GM20431 (cell line): Measurements from ENCODE around the gene UBB.

Experiments
- in situ Hi-C: fragments of 300-500 bp; cut with MseI, MboI; formaldehyde crosslinking; loops from one replicate; pipeline ENCODE4 v1.15.0; 2020; ENCODE audit warnings: low sequenced_read_pairs; ENCODE audit not compliant: unreplicated experiment

Gene UBB

DNA sequence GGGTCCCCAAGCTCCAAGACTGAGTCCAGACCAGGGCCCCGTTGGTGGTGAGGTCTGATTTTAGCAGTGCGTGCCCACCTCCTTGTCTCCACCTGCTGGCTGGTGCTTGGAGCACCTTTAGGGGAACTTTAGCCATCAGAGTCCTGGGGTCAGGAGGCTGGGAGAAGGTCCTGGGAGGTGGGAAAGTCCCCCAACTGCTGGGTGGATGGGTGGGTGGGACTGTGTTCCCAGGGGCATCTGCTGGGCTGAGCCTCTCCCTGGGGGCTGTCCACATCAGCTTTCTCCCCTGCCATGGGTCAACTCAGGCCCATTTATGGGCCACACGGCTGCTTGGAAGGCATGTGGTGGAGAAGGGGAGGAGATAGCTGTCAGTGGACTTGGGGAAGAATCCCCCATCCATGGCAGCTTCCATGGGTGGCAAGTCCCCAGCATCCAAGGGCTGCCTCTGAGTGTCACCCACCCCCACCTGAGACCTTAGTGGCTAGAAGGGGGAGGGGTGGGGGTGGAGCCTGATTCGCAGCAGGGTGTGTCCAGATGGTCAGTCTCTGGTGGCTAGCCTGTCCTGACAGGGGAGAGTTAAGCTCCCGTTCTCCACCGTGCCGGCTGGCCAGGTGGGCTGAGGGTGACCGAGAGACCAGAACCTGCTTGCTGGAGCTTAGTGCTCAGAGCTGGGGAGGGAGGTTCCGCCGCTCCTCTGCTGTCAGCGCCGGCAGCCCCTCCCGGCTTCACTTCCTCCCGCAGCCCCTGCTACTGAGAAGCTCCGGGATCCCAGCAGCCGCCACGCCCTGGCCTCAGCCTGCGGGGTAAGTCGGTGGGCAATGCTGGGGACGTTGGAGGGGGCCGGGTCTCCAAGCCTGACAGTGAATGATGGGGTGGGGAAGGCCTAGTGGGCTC lies 34.4 kb downstream of the UBB start, which contains the start of gene TRPV2:
Gene TRPV2 (plus strand): TSS at position 541 of the 894 bp plus-strand sequence. CDS start 2,098 bp downstream, outside the sequence.
- in situ Hi-C loops, result loop anchor here (10.0 kb wide), 1 partner anchor 50 kb away; no protein-coding TSS in a partner anchor

GRCh38 chr17:16417399-16417798 lies 36.5 kb downstream of the UBB start:
- in situ Hi-C loops, result loop anchor here (10.0 kb wide), 1 partner anchor 53 kb away; no protein-coding TSS in a partner anchor

DNA sequence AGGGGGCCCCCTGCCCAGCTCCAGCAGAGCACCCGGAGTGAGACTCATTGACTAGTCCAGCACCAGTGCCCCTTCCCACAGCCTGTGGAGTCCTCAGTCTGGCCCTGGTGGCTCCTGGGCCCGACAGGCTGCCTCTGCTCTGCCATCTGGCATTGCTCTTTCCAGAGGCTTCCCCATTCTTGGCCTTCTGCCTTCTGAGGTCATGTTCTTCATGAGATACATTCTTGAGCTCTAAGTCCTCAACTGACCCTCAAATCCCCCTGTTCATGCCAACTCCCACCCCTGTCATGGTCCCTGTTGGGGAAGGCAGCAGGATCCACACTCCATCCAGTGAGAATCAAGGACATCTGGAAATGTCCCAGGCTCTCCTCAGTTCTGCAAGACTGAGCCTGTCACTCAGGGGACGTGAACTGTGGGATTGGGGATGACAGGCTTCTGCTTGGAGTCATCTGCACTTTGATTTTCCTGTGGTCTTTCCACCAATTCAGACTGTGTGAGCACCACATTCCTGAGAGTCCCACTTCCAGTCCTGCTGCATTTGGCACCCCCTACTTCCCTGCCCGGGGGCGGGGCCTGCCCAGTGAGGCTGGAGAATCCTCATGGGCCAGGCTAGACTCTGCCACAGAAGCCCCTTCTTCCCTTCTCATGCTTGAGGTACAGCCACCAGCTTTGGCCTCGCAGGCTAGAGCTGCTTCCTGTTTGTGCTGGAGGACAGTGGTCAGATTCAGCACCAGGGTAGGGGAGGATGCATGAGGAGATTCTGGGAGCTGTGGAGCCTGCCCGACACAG lies 37.2 kb downstream of the UBB start:
- in situ Hi-C loops, result loop anchor here (10.0 kb wide), 1 partner anchor 53 kb away; no protein-coding TSS in a partner anchor

DNA sequence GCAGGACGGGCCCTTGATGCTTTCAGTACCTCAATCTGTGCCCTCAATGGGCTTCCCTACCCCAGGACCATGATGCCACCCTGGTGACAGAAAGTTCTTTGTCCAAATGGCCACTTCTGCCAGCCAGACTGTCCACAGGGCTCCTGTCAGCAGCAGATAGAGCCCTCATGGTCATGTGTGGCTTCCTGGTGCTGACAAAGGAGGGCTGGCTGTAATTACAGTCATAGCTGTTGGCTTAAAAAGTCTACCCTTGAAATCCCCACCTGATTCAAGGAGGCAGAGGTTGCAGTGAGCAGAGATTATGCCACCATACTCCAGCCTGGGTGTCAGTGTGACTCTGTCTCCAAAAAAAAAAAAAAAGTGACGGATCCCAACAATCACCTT lies 37.8 kb downstream of the UBB start:
- in situ Hi-C loops, result loop anchor here (10.0 kb wide), 1 partner anchor 54 kb away; no protein-coding TSS in a partner anchor

- in situ Hi-C loops, result loop anchor here (10.0 kb wide), 1 partner anchor 54 kb away; no protein-coding TSS in a partner anchor
These were observed 38.4 kb downstream of the UBB start for GRCh38 chr17:16419074-16419928.

- in situ Hi-C loops, result loop anchor here (10.0 kb wide), 1 partner anchor 55 kb away; no protein-coding TSS in a partner anchor
These were observed 39.0 kb downstream of the UBB start for GRCh38 chr17:16419929-16420271.

- in situ Hi-C loops, result no loop called here
These were observed 41.5 kb downstream of the UBB start for GRCh38 chr17:16422416-16422815.

DNA sequence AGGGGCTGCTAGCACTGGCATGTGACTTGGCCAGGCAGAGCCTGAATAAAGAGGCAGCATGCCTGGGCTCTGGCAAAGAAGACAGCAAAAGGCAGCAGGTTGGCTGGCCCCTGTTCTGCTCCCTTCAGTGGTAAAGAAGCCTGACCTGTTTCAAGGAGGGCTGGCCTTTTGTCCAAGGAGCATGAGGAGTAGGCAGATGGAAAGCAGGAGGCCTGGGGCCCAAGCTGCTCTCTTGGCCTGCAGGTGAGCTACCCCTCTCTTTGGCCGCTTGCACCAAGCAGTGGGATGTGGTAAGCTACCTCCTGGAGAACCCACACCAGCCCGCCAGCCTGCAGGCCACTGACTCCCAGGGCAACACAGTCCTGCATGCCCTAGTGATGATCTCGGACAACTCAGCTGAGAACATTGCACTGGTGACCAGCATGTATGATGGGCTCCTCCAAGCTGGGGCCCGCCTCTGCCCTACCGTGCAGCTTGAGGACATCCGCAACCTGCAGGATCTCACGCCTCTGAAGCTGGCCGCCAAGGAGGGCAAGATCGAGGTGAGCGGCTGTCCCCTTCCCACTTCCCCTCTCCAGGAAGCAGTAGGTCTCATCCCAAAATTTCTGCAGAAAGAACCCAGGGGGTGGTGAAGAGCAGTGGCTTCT lies 42.5 kb downstream of the UBB start:
- in situ Hi-C loops, result no loop called here

- in situ Hi-C loops, result no loop called here
These were observed 44.3 kb downstream of the UBB start for GRCh38 chr17:16425202-16425601.

DNA sequence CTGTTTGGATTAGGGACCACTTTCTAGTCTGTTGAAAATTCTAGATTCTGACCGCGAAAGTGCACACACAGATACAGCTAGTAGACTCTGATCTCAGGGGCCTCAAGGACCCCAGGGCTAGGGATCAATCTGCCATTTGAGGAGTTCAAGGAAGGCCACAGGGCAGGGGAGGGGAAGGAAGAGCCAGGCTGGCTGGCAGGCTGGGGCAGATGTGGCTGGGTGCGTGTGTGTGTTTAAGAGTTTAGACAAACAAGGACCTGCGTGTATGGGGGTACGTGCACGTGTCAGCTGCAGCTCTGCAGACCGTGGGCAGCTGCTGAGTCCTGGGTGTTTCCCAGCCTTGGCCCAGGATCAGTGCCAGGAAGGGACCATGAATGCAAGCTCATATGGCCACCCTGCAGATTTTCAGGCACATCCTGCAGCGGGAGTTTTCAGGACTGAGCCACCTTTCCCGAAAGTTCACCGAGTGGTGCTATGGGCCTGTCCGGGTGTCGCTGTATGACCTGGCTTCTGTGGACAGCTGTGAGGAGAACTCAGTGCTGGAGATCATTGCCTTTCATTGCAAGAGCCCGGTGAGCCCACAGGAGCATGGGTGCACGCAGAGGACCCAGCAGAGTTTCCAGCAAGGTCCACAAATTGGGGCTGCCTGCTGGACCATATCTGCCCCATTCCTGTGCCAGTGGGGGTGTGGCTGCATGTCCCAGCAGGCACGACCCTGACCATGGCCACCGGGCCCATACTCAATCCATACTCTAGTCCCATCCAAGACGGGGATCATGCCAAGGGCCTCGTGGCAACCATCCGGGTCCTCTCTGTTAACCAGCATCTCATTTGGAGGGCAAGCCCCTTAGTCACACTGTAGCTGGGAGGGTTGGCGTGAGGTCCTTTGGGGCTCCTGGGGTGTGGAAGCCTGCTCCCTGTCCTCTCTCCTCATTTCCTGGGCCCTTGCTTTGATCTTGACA lies 45.1 kb downstream of the UBB start:
- in situ Hi-C loops, result no loop called here

GRCh38 chr17:16427020-16427419 lies 46.1 kb downstream of the UBB start:
- in situ Hi-C loops, result no loop called here

DNA sequence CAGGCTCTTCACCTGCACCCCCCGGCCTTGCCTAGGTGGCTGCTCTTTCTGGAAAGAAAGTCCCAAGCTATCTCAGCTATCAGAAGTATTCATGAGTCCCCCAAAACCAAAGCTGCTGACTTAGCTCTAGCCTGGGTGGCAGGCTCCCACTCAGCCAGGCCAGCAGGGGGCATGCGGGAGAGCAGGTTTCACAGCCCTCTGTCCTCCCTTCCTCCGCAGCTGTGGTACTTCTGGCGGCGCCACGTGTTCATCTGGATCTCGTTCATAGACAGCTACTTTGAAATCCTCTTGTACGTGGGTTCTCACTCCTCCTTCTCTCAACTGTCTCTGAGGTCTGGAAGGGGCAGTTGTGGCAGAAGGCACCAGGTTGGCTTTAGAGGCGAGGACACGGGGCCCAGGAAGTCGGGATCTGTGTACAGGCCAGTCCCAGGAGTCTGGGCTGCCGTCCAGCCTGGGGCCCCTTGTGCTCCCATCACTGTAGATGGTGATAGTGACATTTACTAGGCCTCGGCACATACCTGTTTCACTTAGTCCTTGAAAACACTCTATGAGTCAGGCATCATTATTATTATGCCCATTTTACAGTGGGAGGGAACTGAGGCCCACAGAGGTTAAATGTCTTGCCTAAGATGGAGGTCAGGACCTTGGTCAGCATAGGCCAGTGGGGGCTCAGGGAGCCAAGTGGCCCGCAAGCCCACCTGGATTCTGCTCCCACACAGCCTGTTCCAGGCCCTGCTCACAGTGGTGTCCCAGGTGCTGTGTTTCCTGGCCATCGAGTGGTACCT lies 47.4 kb downstream of the UBB start:
- in situ Hi-C loops, result no loop called here

- in situ Hi-C loops, result no loop called here
These were observed 48.2 kb downstream of the UBB start for GRCh38 chr17:16429083-16429482.

DNA sequence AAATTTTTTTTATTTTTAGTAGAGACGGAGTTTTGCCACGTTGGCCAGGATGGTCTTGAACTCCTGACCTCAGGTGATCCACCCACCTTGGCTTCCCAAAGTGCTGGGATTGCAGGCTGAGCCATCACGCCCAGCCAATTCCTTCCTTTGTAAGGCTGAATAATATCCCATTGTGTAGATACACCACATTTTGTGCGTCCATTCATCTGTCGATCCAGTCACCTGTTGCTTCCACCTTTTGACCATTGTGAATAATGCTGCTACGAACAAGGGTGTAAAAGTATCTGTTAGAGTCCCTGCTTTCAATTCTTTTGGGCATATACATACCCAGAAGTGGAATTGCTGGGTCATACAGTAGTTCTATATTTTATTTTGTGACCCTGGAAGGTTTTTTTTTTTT lies 49.8 kb downstream of the UBB start:
- in situ Hi-C loops, result no loop called here

DNA sequence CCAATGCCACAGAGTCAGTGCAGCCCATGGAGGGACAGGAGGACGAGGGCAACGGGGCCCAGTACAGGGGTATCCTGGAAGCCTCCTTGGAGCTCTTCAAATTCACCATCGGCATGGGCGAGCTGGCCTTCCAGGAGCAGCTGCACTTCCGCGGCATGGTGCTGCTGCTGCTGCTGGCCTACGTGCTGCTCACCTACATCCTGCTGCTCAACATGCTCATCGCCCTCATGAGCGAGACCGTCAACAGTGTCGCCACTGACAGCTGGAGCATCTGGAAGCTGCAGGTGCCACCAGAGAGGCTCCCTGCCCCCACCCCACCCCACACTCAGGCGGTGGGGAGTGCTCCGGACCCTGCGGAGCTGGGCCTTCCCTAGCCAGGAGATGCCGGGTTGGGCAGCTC lies 51.1 kb downstream of the UBB start:
- in situ Hi-C loops, result no loop called here
